HepG2 (cell line): ENCODE data around the gene NRL. TPM values are rescaled to one million over a fixed set of nuclear protein-coding genes. Genes with fewer than 3 reads are reported as not detected.

Experiments
- GABPA ChIP-seq, 2 experiments: IDR thresholded peaks; 2 replicates each; pipeline ENCODE4 v1.6.1; 2011 to 2016; ENCODE audit warnings: low read depth in 2 of 2, low read length in 1 of 2, missing biosample characterization in 1 of 2, missing genetic modification characterization in 1 of 2
- HES4 ChIP-seq: sonication (generic); formaldehyde crosslinking; IDR thresholded peaks from 2 replicates; pipeline ENCODE4 v1.9.0; 2021; ENCODE audit warnings: mild to moderate bottlenecking, missing genetic modification reagents, borderline replicate concordance
- SRSF1 ChIP-seq: fragments of 200-400 bp; formaldehyde crosslinking; optimal IDR thresholded peaks from 2 replicates; pipeline ENCODE3; 2017; ENCODE audit warnings: mild to moderate bottlenecking, low read depth, low read length, moderate library complexity
- ZNF253 ChIP-seq: sonication (generic); formaldehyde crosslinking; IDR thresholded peaks from 2 replicates; pipeline ENCODE4 v1.8.0; 2022; ENCODE audit warnings: mild to moderate bottlenecking, missing genetic modification reagents, borderline replicate concordance
- ZNF577 ChIP-seq: sonication (generic); formaldehyde crosslinking; IDR thresholded peaks from 2 replicates; pipeline ENCODE4 v1.4.0; 2020; ENCODE audit warnings: mild to moderate bottlenecking, low read depth, missing genetic modification reagents, borderline replicate concordance
- ZSCAN21 ChIP-seq: sonication (generic); formaldehyde crosslinking; IDR thresholded peaks from 2 replicates; pipeline ENCODE4 v1.8.0; 2022; ENCODE audit warnings: mild to moderate bottlenecking, missing genetic modification reagents, moderate library complexity, borderline replicate concordance
- polyA plus RNA-seq, 8 experiments: library from polyadenylated mRNA; depleted of rRNA in 3 of 8; stranded (reverse) in 7 of 8; unstranded in 1 of 8; fragments of >200 nt; fragmentation: Illumina TruSeq in 4 of 8; extraction: Trizol in 4 of 8; gene quantifications; 2 replicates each; pipeline versions ENCODE4 v1.2.1 to v1.2.3, GENCODE V29; 2011 to 2016; ENCODE audit warnings: low read depth in 4 of 8, missing spikeins in 1 of 8, mixed read lengths in 1 of 8; ENCODE audit not compliant: insufficient read depth in 1 of 8
- total RNA-seq, 5 experiments: library from RNA; depleted of rRNA; stranded (reverse); fragments of >200 nt; fragmentation: Illumina TruSeq; extraction: Trizol; gene quantifications; 2 replicates each; pipeline ENCODE4 v1.2.3, GENCODE V29; 2016; ENCODE audit warnings: low read depth in 1 of 5
- TF ChIP-seq, protein P1 (sequence below): sonication (generic); formaldehyde crosslinking; IDR thresholded peaks from 2 replicates; pipeline ENCODE4 v1.4.0; 2020; ENCODE audit warnings: mild to moderate bottlenecking, missing genetic modification reagents
- TF ChIP-seq, protein P2 (sequence below): sonication (generic); formaldehyde crosslinking; conservative IDR thresholded peaks from 2 replicates; pipeline ENCODE4 v1.8.1; 2023; ENCODE audit warnings: missing genetic modification reagents
- TF ChIP-seq, protein P3 (sequence below): sonication (generic); formaldehyde crosslinking; IDR thresholded peaks from 2 replicates; pipeline ENCODE4 v1.8.0; 2022; ENCODE audit warnings: mild to moderate bottlenecking, missing genetic modification reagents, moderate library complexity
- TF ChIP-seq, protein P4 (sequence below): sonication (generic); formaldehyde crosslinking; conservative IDR thresholded peaks from 2 replicates; pipeline ENCODE4 v1.4.0; 2020; ENCODE audit warnings: missing genetic modification reagents
- TF ChIP-seq, protein P5 (sequence below): sonication (generic); formaldehyde crosslinking; IDR thresholded peaks from 2 replicates; pipeline ENCODE4 v1.5.1; 2020; ENCODE audit warnings: mild to moderate bottlenecking, missing genetic modification reagents, moderate library complexity

The NRL gene
- total and polyA plus RNA-seq, 2 of the 13 experiments (the other 11 are each of a cell fraction or from before 2014, with no cell fraction given), result 2.5 to 4.7 TPM

DNA sequence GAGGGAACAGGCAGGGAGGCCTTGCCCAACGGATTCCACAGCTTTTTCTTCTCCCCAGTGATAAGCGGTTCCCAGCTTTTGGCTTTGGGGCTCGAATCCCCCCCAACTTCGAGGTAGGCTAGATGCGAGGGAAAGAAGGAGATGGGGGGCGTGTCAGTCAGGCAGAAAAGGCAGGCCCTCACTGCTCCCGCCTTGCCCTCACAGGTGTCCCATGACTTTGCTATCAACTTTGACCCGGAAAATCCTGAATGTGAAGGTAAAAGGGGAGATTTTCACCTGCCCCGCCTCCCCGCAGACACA lies 38.5 kb downstream of the NRL start (continued):
- TF ChIP-seq, protein P1, sequence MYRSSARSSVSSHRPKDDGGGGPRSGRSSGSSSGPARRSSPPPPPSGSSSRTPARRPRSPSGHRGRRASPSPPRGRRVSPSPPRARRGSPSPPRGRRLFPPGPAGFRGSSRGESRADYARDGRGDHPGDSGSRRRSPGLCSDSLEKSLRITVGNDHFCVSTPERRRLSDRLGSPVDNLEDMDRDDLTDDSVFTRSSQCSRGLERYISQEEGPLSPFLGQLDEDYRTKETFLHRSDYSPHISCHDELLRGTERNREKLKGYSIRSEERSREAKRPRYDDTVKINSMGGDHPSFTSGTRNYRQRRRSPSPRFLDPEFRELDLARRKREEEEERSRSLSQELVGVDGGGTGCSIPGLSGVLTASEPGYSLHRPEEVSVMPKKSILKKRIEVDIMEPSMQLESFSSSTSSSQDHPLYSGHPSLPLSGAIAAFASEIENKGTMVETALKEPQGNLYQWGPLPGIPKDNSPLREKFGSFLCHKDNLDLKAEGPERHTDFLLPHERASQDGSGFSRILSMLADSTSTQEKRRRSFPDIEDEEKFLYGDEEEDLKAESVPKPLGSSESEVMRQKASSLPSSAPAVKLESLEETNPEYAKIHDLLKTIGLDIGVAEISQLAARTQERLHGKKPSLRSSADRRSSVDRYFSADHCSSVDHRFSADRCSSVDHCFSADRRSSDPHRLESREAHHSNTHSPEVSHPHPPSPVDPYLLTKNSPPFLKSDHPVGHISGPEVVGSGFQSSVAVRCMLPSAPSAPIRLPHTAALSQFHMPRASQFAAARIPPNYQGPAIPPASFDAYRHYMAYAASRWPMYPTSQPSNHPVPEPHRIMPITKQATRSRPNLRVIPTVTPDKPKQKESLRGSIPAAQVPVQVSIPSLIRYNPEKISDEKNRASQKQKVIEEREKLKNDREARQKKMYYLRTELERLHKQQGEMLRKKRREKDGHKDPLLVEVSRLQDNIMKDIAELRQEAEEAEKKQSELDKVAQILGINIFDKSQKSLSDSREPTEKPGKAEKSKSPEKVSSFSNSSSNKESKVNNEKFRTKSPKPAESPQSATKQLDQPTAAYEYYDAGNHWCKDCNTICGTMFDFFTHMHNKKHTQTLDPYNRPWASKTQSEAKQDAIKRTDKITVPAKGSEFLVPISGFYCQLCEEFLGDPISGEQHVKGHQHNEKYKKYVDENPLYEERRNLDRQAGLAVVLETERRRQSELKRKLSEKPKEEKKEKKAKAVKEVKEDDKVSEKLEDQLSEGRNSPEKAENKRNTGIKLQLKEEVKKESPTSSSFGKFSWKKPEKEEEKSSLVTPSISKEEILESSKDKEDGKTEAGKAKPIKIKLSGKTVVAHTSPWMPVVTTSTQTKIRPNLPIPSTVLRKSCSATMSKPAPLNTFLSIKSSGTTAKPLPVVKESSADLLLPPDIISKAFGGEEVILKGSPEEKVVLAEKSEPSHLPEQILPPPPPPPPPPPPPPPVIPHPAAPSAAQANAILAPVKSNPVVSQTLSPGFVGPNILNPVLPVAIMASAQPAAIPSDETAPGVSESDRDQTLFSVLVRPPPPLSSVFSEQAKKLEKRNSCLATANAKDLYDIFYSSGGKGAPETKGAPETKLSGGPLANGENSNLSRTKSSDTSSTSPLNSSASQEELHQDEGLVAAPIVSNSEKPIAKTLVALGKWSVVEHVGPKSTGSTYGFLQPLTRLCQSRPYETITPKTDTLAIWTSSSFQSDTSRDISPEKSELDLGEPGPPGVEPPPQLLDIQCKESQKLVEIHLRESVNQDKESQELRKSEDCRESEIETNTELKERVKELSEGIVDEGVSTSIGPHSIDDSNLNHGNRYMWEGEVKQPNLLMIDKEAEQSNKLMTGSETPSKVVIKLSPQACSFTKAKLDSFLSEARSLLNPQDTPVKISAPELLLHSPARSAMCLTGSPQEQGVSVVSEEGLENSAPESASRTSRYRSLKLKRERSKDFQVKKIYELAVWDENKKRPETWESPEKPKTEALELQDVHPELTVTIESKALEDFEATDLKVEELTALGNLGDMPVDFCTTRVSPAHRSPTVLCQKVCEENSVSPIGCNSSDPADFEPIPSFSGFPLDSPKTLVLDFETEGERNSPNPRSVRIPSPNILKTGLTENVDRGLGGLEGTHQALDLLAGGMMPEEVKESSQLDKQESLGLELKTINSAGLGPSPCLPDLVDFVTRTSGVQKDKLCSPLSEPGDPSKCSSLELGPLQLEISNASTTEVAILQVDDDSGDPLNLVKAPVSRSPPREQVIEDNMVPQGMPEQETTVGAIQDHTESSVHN (CRISPR knock-in tag), result 0 out of 2 replicates have a peak, but pooled peaks have one; percentile 31
- TF ChIP-seq SRSF1 (peak; percentile 46), HES4 (0 out of 2 replicates have a peak, but pooled peaks have one; percentile 3), ZNF577 (CRISPR knock-in tag) (no peak), GABPA (IDR thresholded peaks at IDR 0.05; ENCODE audit: low read depth, low read length) (no peak), GABPA (CRISPR knock-in tag; IDR thresholded peaks at IDR 0.05; ENCODE audit: low read depth) (0 out of 2 replicates have a peak, but pooled peaks have one; percentile 39), ZNF253 (peak; percentile 68; the same call in 1 of the 2 replicates), ZSCAN21 (CRISPR knock-in tag) (peak; percentile 81; the same call in 1 of the 2 replicates)
- TF ChIP-seq, protein P2, sequence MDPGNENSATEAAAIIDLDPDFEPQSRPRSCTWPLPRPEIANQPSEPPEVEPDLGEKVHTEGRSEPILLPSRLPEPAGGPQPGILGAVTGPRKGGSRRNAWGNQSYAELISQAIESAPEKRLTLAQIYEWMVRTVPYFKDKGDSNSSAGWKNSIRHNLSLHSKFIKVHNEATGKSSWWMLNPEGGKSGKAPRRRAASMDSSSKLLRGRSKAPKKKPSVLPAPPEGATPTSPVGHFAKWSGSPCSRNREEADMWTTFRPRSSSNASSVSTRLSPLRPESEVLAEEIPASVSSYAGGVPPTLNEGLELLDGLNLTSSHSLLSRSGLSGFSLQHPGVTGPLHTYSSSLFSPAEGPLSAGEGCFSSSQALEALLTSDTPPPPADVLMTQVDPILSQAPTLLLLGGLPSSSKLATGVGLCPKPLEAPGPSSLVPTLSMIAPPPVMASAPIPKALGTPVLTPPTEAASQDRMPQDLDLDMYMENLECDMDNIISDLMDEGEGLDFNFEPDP (CRISPR knock-in tag), result 0 out of 2 replicates have a peak, but pooled peaks have one; percentile 11
- TF ChIP-seq, protein P3, sequence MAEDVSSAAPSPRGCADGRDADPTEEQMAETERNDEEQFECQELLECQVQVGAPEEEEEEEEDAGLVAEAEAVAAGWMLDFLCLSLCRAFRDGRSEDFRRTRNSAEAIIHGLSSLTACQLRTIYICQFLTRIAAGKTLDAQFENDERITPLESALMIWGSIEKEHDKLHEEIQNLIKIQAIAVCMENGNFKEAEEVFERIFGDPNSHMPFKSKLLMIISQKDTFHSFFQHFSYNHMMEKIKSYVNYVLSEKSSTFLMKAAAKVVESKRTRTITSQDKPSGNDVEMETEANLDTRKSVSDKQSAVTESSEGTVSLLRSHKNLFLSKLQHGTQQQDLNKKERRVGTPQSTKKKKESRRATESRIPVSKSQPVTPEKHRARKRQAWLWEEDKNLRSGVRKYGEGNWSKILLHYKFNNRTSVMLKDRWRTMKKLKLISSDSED (CRISPR knock-in tag), result peak; percentile 54; the same call in 1 of the 2 replicates
- TF ChIP-seq, protein P4, sequence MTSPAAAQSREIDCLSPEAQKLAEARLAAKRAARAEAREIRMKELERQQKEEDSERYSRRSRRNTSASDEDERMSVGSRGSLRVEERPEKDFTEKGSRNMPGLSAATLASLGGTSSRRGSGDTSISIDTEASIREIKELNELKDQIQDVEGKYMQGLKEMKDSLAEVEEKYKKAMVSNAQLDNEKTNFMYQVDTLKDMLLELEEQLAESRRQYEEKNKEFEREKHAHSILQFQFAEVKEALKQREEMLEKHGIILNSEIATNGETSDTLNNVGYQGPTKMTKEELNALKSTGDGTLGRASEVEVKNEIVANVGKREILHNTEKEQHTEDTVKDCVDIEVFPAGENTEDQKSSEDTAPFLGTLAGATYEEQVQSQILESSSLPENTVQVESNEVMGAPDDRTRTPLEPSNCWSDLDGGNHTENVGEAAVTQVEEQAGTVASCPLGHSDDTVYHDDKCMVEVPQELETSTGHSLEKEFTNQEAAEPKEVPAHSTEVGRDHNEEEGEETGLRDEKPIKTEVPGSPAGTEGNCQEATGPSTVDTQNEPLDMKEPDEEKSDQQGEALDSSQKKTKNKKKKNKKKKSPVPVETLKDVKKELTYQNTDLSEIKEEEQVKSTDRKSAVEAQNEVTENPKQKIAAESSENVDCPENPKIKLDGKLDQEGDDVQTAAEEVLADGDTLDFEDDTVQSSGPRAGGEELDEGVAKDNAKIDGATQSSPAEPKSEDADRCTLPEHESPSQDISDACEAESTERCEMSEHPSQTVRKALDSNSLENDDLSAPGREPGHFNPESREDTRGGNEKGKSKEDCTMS (CRISPR knock-in tag), result no peak
- TF ChIP-seq, protein P5, sequence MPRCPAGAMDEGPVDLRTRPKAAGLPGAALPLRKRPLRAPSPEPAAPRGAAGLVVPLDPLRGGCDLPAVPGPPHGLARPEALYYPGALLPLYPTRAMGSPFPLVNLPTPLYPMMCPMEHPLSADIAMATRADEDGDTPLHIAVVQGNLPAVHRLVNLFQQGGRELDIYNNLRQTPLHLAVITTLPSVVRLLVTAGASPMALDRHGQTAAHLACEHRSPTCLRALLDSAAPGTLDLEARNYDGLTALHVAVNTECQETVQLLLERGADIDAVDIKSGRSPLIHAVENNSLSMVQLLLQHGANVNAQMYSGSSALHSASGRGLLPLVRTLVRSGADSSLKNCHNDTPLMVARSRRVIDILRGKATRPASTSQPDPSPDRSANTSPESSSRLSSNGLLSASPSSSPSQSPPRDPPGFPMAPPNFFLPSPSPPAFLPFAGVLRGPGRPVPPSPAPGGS (CRISPR knock-in tag), result 0 out of 2 replicates have a peak, but pooled peaks have one; percentile 41
